GM18861 (cell line): ENCODE measurements around the gene SLC39A13.

Experiments used
- ATAC-seq: cut with Tn5 transposase; IDR thresholded peaks from one replicate; pipeline ENCODE4 v1.9.1; 2021; ENCODE audit not compliant: unreplicated experiment

Gene SLC39A13

GRCh38 chr11:47400768-47401279, 7.6 kb upstream of the SLC39A13 start:
- ATAC-seq = peak; percentile 83

- no peak for ATAC-seq
Measured at GRCh38 chr11:47403135-47403534, 5.3 kb upstream of the SLC39A13 start.

GRCh38 chr11:47403571-47403970, 4.8 kb upstream of the SLC39A13 start:
- ATAC-seq = no peak

- no peak for ATAC-seq
Measured at GRCh38 chr11:47406896-47407745, 1.3 kb upstream of the SLC39A13 start.

DNA sequence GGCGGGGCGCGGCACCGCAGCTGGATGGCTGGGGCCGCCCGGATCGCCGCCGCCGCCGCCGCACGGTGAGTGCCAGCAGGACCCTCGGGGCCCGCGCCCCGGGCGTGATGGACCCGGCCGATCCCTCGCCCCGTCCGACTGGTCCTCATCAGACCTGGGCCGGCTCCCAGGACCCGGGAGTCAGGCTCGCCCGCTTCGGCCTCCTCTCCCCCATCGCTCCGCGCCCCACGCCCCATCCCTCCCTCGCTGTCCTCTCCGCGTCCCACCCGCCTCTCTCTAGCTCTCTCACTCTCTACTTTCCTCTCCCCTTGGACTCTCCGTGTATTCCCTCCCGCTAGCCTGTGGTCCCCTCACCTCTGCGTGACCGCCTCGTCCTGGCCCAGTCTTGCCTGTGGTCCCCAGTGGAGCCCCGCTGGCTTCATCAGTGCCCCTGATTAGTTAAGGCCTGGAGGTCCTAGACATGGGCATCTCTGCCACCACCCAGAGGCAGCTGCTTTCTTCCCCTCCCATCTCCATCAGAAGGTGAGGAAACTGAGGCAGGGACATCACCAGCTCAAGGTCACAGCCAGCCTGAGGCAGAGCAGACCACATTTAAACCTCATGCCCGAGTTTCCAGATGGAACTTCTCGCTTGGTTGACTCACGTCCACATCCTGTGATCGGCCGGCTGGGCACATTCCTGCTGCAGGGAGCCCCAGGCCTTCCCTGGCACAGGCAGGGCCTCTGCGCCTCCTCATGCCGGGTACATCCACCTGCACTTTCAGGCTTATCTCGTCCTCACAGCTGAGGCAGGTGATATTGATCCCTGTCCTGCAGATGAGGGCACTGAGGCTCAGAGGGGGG, 429 bp downstream of the SLC39A13 start:
- no peak for ATAC-seq

- ATAC-seq = no peak
Measured at GRCh38 chr11:47409440-47410369, 1.3 kb downstream of the SLC39A13 start.

DNA sequence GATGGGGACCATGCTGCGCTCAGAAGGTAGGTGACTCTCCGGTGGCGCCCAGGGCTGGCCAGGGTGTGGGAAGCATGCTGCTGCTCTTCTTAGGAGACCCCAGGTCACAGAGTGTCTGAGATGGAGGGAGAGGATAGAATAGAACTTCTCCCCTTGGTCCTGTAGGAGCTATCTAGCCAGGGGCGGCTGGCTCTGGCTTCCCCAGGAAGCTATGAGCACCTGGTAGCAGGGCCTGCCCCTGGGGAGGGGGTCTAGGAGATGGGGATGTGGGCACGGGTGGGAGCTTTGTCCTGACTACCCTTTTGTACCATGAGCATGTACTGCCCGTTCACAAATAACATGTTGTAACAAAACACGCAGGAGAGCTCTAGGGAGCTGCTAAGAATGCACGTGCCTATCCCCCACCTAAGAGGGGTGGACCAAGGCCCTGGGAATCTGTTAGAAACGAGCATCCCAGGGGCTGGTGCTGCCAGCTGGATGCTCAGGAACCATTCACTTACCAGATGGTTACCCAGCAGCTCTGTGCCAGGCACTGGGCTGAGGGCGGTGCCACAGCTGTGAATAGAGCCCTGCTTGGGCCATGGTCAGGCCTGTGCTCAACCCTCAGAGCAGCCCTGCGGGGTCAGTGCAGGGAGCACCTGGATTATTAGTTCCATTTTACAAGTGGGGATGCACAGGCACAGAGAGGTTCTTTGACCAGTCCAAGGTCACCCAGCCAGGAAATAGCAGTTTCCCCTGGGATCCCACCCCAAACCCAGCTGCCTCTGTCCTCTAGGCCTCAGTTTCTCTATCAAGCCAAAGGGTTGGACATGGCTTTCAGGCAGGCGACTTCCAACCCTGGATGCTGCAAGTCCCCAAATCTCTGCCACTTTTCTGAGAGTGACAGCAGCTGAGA, 2.2 kb downstream of the SLC39A13 start:
- ATAC-seq = no peak

DNA sequence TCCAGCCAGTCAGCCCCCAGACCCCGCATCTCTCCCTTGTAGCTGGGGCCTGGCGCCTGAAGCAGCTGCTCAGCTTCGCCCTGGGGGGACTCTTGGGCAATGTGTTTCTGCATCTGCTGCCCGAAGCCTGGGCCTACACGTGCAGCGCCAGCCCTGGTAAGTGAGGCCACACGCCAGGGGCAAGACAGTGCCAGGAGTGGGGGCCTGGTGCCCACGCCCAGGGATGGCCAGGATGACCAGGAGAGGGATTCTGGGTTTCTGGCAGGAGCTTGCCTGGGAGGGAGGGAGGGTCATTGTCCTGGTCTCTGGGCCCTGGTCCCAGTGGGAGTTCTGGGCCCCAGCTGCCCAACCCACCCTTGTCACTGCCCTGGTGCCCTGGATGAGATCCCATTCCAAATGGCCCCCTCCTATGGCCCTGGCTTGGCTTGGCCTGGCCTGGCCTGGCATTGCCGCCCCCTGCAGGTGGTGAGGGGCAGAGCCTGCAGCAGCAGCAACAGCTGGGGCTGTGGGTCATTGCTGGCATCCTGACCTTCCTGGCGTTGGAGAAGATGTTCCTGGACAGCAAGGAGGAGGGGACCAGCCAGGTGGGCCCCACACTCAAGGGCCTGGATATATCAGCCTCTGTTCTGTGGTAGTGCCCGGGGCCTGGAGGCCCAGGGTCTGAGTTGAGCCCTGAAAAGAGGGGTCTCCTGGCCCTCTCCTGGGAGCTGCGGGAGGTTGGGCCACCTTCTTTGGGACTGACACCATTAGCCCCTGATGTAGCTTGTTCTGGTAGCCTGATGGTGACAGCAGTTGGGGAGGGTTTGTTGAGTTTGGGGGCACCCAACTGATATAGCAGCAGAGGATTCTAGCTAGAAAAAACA, 3.7 kb downstream of the SLC39A13 start:
- no peak for ATAC-seq

GRCh38 chr11:47413351-47413750, 5.0 kb downstream of the SLC39A13 start:
- ATAC-seq = no peak

DNA sequence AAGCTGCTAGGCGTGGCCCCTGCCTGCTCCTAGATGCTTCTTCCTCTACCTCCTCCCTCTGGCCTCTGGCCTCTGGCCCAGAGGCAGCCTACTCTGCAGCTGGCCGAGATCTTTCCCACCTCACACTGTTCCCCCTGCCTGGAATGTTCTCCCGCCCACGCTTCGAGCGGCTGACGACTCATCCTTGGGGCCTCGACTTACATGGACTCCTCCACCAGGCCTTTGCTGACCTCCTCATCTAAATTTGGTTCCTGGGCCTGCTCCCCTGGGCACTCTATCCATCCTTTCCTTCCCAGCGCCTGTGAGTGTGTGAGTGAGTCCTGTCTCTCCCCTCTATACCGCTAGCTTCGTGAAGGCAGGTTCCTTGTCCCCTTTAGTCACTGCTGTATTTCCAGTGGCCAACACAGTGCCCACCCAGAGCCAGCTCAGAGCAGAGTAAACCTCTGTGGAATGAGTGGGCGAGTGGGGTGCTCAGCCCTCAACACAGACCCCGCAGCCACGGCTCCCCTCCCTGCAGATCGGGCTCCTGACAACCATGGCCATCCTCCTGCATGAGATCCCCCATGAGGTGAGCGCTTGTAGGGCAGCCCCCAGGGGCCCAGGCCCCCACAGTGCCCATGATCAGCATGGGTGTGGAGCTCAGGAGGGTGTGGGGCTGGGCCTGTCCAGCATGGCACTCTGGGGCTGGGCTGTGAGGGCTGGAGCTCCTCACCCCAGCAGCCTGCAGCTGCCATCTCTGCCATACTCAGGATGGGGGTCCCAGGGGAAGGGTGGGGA, 5.7 kb downstream of the SLC39A13 start:
- ATAC-seq = no peak

- no peak for ATAC-seq
Measured at GRCh38 chr11:47414685-47415070, 6.3 kb downstream of the SLC39A13 start.

- no peak for ATAC-seq
Measured at GRCh38 chr11:47415091-47415854, 6.9 kb downstream of the SLC39A13 start.

DNA sequence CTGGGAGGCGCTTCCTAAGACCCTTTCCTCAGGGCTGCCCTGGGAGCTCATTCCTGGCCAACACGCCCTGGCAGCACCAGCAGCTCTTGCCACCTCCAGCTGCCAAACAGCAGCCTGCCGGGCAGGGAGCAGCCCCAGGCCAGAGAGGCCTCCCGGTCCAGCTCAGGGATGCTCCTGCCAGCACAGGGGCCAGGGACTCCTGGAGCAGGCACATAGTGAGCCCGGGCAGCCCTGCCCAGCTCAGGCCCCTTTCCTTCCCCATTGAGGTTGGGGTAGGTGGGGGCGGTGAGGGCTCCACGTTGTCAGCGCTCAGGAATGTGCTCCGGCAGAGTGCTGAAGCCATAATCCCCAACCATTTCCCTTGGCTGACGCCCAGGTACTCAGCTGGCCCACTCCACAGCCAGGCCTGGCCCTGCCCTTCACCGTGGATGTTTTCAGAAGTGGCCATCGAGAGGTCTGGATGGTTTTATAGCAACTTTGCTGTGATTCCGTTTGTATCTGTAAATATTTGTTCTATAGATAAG, 7.6 kb downstream of the SLC39A13 start:
- ATAC-seq = no peak

- ATAC-seq = no peak
Measured at GRCh38 chr11:47417712-47418111, 9.3 kb downstream of the SLC39A13 start.

DNA sequence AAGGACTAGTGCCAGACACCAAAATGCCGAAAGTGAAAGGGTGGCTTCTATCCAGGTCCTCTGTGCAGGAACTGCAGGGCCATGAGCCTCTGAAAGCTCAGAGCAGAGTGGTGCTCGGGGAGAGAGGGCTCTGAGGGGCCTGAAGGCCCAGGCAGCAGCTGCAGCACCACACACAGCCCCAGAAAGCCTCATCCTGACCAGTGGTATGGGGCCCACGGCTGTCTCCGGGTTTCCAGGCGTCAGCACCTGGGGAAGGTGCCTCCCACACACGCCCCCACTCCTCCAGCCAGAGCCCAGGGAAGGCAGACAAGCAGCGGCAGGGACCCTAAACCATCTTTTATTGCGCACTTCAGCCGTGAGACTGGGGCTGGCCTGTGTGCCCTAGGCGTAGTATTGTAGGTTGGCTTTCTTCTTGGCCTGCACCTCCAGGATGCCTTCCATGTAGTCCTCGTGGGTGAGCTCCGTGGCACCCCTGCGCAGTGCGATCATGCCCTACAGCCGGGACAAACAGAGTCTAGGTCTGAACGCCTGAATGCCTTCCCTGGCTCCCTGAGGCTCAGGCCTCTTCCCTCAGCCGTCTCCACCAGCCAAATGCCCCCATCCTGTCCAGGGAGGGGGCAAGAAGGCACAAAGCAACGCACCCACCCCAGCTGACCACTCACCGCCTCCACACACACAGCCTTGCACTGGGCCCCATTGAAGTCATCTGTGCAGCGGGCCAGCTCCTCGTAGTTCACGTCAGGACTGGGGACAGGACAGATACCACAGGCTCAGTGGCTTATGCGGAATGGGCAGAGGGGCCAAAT, 10.3 kb downstream of the SLC39A13 start:
- no peak for ATAC-seq

GRCh38 chr11:47425611-47426010, 17.2 kb downstream of the SLC39A13 start:
- ATAC-seq = no peak
